ENCODE results near the gene SLC25A29. TPM values are rescaled to one million over a fixed set of nuclear protein-coding genes. Genes with fewer than 3 reads are reported as not detected.

SLC25A29 gene
- total RNA-seq, 1 donor from 2014 or later = 29.3 TPM

GRCh38 chr14:100303179-100303578, 3.1 kb downstream of the SLC25A29 start:
- Mint-ChIP-seq H3K27ac (ENCODE audit: unreplicated experiment) (no peak overlapping the region), H3K27me3 (ENCODE audit: low read depth) (no peaks in the 10 kb centered on the region), H3K4me3 (ENCODE audit: unreplicated experiment) (no peak overlapping the region), H3K4me1 (ENCODE audit: low read depth) (peaks cover 30% of the 10 kb centered on the region), H3K9me3 (ENCODE audit: low read depth) (no peaks in the 10 kb centered on the region), H3K36me3 (ENCODE audit: low read depth) (peaks cover 2% of the 10 kb centered on the region)
- TF ChIP-seq CTCF (IDR thresholded peaks at IDR 0.05) = peak; percentile 79
- DNase-seq (ENCODE audit: low spot score) = no peak

DNA sequence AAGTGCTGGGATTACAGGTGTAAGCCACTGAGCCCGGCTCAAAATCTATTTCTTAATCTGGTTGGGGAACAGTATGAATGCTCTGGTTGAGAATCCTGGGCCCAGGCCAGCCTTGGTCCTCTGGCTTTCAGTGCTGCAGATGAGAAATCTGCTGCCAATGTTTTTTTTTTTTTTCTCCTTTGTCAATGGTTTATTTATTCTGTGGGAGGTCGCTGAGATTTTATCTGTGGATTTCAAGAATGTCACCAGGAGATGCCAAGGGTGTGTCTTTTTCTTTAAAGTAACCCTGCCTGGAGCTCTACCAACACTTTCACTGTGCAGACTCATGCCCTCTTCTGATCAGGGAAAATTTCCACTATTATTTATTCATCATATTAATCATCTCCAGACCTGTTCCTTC, 3.6 kb downstream of the SLC25A29 start:
- H3K36me3 Mint-ChIP-seq (ENCODE audit: low read depth) = peaks cover 2% of the 10 kb centered on the region
- H3K9me3 Mint-ChIP-seq (ENCODE audit: low read depth) = no peaks in the 10 kb centered on the region
- no peak for TF ChIP-seq CTCF (IDR thresholded peaks at IDR 0.05)
- peaks cover 26% of the 10 kb centered on the region for H3K4me1 Mint-ChIP-seq (ENCODE audit: low read depth)
- no peak overlapping the region for H3K4me3 Mint-ChIP-seq (ENCODE audit: unreplicated experiment)
- H3K27me3 Mint-ChIP-seq (ENCODE audit: low read depth) = no peaks in the 10 kb centered on the region
- no peak for DNase-seq (ENCODE audit: low spot score)
- no peak overlapping the region for H3K27ac Mint-ChIP-seq (ENCODE audit: unreplicated experiment)

- Mint-ChIP-seq H3K36me3 (ENCODE audit: low read depth) (peaks cover 2% of the 10 kb centered on the region), H3K27me3 (ENCODE audit: low read depth) (no peaks in the 10 kb centered on the region), H3K4me3 (ENCODE audit: unreplicated experiment) (no peak overlapping the region), H3K4me1 (ENCODE audit: low read depth) (peaks cover 18% of the 10 kb centered on the region), H3K27ac (ENCODE audit: unreplicated experiment) (no peak overlapping the region), H3K9me3 (ENCODE audit: low read depth) (no peaks in the 10 kb centered on the region)
- no peak for TF ChIP-seq CTCF (IDR thresholded peaks at IDR 0.05)
- DNase-seq (ENCODE audit: low spot score) = peak; percentile 68
These were observed 7.0 kb downstream of the SLC25A29 start for GRCh38 chr14:100299238-100299560.

- no peaks in the 10 kb centered on the region for H3K27me3 Mint-ChIP-seq (ENCODE audit: low read depth)
- peak; percentile 78 for DNase-seq (ENCODE audit: low spot score)
- H3K4me3 Mint-ChIP-seq (ENCODE audit: unreplicated experiment) = no peak overlapping the region
These were observed 7.5 kb downstream of the SLC25A29 start for GRCh38 chr14:100298551-100299237.

More at GRCh38 chr14:100298551-100299237, 7.5 kb downstream of the SLC25A29 start:
- no peak overlapping the region for H3K27ac Mint-ChIP-seq (ENCODE audit: unreplicated experiment)
- H3K4me1 Mint-ChIP-seq (ENCODE audit: low read depth) = peaks cover 18% of the 10 kb centered on the region
- no peak for TF ChIP-seq CTCF (IDR thresholded peaks at IDR 0.05)
- H3K36me3 Mint-ChIP-seq (ENCODE audit: low read depth) = peaks cover 2% of the 10 kb centered on the region
- no peaks in the 10 kb centered on the region for H3K9me3 Mint-ChIP-seq (ENCODE audit: low read depth)

Measured in chondrocyte (in vitro differentiated cells).